GM21367 (cell line): ENCODE data around the gene XRN1.
A peak's percentile ranks its signal among the peaks of the same experiment; 100 is the strongest.
"Not testable (repeated sequence)": the region's sequence is repeated elsewhere in the genome, so short reads cannot be mapped to it uniquely, and the experiment has no call there.

Experiments used
- ATAC-seq: cut with Tn5 transposase; IDR thresholded peaks from one replicate; pipeline ENCODE4 v1.9.1; 2021; ENCODE audit not compliant: unreplicated experiment

The XRN1 gene, protein sequence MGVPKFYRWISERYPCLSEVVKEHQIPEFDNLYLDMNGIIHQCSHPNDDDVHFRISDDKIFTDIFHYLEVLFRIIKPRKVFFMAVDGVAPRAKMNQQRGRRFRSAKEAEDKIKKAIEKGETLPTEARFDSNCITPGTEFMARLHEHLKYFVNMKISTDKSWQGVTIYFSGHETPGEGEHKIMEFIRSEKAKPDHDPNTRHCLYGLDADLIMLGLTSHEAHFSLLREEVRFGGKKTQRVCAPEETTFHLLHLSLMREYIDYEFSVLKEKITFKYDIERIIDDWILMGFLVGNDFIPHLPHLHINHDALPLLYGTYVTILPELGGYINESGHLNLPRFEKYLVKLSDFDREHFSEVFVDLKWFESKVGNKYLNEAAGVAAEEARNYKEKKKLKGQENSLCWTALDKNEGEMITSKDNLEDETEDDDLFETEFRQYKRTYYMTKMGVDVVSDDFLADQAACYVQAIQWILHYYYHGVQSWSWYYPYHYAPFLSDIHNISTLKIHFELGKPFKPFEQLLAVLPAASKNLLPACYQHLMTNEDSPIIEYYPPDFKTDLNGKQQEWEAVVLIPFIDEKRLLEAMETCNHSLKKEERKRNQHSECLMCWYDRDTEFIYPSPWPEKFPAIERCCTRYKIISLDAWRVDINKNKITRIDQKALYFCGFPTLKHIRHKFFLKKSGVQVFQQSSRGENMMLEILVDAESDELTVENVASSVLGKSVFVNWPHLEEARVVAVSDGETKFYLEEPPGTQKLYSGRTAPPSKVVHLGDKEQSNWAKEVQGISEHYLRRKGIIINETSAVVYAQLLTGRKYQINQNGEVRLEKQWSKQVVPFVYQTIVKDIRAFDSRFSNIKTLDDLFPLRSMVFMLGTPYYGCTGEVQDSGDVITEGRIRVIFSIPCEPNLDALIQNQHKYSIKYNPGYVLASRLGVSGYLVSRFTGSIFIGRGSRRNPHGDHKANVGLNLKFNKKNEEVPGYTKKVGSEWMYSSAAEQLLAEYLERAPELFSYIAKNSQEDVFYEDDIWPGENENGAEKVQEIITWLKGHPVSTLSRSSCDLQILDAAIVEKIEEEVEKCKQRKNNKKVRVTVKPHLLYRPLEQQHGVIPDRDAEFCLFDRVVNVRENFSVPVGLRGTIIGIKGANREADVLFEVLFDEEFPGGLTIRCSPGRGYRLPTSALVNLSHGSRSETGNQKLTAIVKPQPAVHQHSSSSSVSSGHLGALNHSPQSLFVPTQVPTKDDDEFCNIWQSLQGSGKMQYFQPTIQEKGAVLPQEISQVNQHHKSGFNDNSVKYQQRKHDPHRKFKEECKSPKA (N-terminal part only)

DNA sequence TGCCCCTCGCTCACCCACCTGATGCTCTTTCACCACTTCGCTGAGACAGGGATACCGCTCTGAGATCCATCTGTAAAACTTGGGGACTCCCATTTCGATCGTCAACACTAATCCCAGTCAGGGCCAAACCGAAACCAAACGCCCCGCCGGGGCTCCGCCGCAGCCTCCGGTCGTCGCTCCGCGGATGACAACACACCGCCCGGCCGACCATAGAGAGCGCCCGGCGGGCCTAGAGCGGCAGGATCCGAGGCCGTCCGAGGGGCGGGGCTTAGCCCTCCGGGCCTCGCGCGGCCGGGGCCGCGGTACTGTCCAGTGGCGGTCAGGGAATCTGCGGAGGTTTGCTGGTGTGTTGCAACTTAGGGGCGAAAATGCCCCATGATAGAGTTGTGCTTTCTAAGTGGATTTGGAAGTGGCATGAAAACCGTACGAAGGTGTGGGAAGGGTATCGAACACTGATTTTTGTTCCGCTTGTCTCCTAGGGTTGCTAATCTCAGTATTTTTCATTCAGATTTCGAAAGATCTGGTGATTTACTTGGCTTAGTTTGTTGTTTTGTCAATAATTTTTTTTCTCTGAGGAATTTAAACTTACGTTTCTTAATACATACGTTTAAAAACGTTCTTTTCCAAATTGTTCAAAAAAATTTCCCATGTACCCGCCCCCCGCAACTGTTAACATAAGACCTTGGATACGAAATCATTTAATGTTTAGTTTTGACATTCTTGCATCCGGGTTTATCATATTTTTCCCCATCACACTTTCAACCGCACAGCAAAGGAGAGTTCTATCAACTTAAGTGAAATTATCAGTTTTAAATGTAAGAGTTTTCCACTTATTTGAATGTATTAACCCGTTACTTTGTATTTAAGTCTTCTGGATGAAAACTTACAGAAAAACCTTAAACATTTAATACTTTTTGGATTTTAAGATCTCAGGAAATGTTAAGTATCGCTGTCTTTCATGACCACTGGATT lies at the start of gene XRN1:
TSS of gene XRN1 (minus strand) at position 186 of the 972 bp plus-strand sequence. CDS start at position 93, 93 bp downstream.
- ATAC-seq: peak; percentile 81

DNA sequence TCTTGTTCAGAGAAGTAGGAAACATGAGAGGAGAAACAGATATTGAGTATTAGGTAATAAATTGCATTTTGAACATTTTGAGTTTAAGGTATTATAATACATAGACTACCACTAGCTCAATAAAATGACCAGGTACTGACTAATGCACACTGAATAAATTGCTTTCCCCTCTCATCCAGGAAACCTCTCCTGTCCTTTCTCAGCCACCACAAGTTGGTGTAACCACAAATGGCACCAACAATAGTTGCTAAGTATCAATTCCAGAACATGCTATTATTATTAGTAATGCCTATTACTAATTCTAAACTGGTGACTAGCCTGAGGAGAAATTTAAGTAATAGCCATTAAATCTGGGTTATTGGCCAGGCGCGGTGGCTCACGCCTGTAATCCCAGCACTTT lies 47.3 kb upstream of the XRN1 start:
- ATAC-seq: no peak

DNA sequence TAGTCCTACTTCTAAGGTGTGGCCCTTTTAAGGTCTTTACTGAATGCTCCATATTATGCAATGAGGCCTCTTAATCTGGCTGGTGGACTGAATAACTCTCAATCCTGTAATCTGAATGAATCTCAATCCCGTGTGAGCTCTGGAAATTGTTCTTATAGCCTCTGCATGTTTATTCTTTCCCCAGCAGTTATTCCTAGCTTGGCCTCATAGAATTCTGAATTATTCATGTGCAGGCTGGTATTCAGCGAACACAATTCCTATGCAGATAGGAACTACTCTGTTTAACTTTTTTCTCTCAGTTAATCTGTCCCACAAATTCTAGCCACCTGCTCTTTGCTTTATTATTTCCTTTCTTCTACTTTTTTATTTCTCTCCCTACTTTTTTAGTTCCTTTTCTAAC lies 44.3 kb upstream of the XRN1 start:
- no peak for ATAC-seq

DNA sequence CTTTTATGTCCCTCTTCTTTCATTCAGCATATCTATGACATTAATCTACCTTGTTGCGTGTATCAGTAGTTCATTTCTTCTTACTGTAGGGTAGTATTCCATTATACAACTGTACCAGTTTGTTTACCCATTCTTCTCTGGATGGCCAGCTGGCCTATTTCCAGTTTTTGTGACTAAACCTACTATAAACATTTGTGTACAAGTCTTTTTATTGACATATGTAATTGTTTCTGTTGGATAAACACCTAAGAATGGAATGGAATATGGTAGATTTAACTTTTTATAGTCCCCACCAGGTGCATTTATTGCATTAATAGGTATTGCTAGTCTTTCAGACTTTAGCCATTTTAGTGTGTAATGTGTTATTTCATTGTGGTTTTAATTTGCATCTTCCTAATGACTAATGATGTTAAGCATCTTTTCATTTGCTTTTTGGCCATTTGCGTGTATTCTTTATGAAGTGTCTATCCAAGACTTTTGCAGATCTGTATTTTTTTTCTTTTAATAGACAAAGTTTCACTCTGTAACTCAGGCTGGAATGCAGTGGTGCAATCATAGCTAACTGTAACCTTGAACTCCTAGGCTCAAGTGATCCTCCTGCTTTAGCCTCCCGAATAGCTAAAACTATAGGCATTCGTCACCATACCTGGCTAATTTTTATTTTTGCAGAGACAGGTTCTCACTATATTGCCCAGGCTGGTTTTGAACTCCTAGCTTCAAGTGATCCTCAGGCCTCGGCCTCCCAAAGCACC lies 41.9 kb upstream of the XRN1 start:
- no peak for ATAC-seq

DNA sequence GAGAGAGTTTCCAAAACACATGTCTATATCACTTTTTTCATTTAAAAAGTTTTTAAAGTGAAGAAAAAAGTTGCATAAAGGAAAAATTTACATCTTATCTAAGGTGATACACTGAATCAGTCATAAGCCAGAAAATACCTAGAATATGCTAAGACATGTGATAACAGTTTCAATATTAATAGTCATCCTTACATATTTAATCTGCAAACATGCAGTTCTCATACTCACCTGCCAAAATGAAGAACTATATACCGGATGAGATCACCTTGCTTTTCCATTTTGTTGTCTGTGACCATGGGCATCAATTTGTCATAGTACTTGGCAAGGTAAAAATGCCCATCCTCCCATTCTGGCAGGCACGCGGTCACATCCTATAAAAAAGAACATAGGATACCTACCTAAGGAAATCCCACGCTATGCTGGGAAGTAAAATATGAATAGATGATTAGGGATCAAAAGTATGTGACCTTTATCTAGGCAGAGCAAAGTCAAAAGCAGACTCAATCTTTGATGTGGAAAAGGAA lies 37.1 kb upstream of the XRN1 start:
- no peak for ATAC-seq

DNA sequence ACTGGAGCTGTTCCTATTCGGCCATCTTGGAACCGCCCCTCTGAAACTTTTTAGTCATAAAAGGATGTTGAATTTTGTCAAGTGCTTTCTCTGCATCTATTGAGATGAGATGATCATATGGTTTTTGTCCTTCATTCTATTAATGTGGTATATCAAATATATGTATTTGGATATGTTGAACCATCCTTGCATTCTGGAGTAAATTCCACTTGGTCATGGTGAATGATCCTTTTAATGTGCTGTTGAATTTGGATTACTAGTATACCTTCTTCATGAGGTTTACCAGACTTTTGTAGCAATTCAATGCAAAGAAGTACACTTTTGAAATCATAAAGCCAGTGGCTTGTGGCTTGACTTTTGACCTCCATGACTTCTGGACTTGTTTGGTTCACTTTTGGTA lies 33.4 kb upstream of the XRN1 start:
- no peak for ATAC-seq

DNA sequence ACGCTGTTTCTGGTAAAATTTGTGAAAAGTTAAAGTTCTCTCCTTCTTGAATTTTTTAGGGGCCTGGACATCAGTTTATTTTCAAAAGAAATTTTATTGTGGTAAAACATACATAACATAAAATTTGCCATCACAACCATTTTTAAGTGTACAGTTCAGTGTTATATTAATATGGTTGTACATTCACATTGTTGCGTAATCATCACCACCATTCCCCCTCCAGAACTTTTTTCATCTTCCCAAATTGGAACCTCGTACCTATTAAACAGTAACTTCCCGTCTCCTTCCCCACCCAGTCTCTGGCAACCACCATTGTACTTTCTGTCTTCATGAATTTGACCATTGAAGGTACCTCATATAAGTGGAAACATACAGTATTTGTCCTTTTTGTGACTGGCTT lies 23.0 kb upstream of the XRN1 start:
- no peak for ATAC-seq

DNA sequence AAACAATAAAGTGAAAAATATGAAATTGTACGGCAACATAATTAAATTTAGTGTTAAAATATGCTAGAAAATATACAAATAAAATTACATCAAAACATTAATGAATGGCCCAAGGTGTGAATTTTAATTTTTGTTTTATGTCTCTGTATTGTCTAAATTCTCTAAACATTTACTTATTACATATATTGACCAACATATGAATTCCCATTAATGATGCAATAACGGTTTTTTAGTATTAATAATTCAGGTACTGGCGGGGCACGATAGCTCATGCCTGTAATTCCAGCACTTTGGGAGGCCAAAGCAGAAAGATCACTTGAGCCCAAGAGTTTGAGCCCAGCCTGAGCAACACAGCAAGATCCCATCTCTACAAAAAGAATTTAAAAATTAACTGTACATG lies 20.6 kb upstream of the XRN1 start:
- ATAC-seq: no peak

DNA sequence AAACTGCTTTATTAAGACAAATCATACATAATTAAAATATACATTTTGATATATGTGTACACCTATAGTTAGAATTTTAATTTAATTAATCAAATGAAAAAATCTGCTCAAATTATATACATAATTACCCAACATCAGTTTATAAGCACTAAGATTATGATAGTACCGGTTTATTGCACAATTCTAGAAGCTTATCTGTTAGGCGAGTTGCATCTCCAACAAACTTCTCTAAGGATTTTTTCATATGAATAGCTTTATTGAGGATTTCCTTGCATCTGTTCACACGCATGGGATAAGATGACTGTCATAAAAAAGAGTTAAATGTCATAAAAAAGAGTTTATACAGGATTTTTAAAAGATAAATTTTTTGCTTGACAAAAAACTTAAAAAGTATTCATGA lies 19.9 kb upstream of the XRN1 start:
- no peak for ATAC-seq

DNA sequence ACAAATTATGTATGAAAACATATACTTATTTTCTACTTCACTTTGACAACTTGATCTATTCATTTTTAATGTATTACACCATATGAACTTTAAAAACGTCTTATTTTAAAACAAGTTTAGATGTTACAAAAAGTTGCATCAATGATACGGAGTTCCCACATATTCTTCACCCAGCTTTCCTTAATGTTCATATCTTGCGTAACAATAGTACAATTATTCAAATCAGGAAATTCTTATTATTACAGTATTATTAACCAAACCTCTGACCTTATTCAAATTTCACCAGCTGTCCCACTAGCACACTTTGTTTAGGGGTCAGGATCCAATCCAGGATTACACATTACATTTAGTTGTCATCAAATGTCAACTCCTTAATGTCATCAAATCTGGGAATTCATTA lies 12.9 kb upstream of the XRN1 start:
- ATAC-seq: no peak

DNA sequence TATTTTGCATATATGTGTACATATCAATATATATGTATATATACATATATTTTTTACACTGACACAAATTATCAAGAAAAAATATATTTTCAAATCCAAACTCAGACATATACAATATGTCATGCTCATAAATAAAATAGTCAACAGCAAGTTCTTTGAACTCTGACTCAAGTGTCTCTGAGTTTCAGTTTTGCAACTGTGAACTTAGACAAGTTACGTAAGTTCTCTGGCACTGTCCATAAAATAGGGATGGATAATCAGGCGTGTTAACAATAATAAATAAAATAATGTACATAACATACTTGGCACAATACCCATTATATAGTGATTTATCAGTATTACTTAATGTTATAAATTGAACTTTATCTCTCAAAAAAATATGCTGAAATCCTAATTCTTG lies 12.1 kb upstream of the XRN1 start:
- no peak for ATAC-seq

DNA sequence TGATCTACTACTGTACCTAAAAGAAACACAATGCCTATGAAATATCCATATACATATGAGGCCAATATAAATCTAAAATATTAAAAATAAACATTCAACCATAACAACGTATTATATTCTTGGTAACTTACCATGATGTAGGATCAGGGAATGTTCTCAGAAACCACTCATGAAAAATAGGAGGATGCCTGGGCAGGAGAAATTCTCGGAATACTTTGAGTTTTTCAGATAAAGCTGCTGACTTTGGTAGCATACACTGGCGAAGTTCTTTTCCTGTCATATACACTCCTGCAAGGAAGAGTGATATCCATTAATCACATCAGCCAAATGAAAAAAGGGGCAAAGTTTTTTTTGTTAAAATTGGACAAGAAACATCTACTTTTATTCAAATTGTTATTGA lies 11.3 kb upstream of the XRN1 start:
- no peak for ATAC-seq

DNA sequence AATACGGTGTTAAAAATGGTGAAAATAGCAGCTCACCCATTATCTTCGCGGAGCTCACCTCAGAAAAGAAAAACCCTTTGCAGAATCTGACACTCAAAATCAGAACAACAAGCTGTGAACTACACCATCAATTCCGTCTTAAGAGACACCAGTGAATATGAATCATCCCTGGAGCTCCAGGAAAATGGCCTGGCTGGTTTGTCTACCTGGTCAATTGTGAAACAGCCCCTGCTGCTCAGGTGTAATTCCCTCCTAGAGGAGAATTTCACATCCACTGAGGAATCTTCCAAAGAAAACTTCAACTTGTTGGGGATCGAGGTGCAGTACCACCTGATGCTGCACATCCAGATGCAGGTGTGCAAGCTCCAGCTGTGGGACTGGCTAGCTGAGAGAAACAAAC lies 3.0 kb upstream of the XRN1 start:
- no peak for ATAC-seq

DNA sequence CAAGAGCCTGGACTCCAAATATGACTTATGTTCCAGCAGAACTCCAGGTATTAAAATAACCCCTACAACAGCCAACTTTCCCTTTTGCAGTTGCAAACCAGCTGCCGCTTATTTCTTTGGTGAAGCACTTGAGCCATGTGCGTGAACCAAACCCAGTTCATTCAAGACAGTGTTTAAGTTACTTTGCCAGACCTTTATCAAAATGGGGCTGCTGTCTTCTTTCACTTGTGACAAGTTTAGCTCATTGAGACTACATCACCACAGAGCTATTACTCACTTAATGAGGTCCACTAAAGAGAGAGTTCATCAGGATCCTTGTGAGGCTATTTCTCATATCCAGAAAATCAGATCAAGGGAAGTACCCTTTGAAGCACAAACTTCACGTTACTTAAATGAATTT lies 2.4 kb upstream of the XRN1 start:
- ATAC-seq: no peak

DNA sequence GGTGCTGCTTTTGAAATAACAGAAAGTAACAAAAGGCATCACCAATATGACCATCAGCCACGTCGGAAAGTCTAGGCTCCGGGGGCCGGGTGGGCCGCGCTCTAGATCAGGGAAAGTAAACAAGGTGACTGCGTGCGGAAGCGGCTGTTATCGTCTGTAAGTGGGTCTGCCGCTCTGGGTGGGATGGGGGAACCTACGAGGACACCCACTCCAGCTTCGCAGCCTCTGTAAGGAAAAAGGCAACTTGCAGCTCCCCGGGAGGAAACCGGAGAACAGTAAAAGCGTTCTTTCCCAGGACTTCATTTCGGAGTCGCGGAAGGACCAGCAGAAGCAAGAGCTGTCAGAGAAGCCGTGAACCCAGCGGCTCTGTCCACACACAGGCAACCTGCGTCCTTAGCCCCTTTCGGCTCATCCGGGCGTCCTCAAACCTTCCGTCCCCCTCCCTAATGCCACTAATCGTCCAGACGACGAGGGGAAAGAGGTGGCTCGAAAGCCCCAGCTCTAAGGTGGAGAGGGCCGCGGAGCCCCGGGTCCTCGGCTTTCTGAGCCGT lies 461 bp downstream of the XRN1 start:
- peak; percentile 20 for ATAC-seq

DNA sequence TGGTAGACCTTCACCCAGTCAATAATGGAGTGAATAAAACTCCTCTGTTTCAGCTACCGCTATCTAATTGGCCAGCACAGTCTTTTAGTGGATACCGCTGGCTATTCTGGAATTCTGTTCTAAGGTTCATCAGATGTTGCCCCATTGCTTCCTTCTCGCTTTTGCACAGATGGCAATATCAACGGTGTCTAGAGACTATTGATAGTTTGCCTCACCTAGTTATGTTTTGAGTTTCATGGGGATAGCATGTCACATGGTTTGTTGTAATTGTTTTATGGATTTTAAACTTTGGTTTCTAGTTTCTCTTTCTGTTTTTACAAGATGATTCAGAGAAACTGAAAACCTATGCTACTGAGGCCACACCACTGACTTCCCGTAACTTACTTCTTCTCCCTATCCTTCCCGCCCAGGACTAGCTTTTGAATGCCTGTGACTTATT lies 2.0 kb downstream of the XRN1 start:
- peak; percentile 57 for ATAC-seq

DNA sequence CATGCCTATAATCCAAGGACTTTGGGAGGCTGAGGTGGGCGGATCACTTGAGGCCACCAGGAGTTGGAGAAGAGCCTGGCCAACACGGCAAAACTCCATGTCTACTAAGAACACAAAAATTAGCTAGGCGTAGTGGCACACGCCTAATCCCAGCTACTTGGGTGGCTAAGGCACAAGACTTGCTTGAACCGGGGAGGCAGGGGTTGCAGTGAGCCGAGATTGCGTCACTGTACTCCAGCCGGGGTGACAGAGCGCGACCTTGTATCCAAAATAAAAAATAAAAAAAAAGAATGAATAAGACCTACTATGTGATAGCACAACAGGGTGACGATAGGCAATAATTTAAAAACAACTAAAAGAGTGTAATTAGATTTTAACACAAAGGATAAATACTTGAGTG lies 3.5 kb downstream of the XRN1 start:
- ATAC-seq: no peak

DNA sequence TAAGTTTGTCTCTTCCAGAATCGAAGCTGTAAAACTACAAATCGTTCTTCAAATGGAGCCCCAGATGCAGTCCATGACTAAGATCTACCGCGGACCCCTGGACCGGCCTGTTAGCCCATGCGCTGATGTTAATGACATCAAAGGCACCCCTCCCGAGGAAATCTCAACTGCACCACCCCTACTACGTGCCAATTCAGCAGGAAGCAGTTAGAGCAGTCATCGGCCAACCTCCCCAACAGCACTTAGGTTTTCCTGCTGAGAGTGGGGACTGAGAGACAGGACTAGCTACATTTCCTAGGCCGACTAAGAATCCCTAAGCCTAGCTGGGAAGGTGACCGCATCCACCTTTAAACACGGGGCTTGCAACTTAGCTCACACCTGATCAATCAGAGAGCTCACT lies 4.8 kb downstream of the XRN1 start:
- ATAC-seq: not testable (repeated sequence)
